Measurements from ENCODE around the gene FAM3D.

- TF ChIP-seq CTCF (IDR thresholded peaks at IDR 0.05) (no peak), POLR2A (IDR thresholded peaks at IDR 0.05) (no peak)
Observed at GRCh38 chr3:58608648-58609047, 57.9 kb downstream of the FAM3D start.
